Stimulated activated CD4-positive, alpha-beta T cell treated with anti-CD3 and anti-CD28 coated beads, TNF-alpha, amount 100 ng/mL, for 1 hour (primary cell): ENCODE data around the gene ITPR2.
"Not testable (repeated sequence)": the region's sequence is repeated elsewhere in the genome, so short reads cannot be mapped to it uniquely, and the experiment has no call there.

Experiments
- DNase-seq, 3 donors: peaks; one replicate each; pipeline ENCODE4 v3.0.0-alpha.2; 2020; ENCODE audit warnings: low read depth in 3 of 3, low spot score in 1 of 3

Gene ITPR2

DNA sequence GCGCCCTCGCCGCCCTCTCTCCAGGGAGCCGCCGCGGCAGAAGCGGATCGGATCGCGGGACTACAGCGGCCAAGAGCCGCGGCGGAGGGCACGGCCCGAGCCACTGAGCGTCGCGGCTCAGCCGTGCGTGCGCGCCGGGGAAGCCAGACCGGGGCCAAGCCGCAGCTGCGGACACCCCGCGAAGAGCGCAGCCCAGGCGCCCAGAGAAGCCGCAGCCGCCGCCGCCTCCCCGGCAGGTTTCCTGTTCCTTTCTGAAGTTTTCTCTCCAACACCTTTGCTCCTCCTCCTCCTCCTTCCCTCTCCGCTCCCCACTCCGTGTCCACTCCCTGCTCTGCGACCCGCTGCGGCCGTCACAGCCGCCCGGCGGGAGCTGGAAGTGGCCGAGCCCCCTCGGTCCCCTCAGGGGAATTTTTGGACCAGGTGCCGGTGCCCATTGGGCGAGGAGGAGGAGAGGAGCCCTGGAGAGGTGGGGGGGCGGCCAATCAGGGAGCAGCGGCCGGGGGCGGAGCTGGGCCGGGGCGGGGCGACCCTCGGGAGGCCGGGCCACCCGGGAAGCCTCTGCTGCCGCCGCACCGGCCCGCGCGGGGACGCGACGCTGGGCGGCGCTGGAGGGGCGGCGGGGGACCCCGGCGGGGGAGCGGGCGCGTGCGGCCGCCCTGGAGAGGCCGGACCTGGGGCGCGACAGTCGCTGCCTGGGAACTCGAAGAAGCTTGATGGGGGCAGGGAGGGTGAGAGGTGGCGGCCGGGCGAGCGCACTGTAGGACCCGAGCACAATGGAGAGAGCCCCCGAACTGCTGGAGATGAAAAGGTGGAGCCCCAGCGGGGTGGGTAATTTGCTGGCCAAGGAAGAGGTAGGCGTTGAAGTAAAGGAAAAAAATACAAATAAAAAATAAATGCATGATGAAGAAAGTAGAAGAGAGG is at the start of gene ITPR2:
Gene ITPR2 (minus strand): TSS at position 373 of the 921 bp plus-strand sequence. CDS start 413 bp downstream, outside the sequence.
- peak; percentile 79 to 88 (median 81) for DNase-seq

DNA sequence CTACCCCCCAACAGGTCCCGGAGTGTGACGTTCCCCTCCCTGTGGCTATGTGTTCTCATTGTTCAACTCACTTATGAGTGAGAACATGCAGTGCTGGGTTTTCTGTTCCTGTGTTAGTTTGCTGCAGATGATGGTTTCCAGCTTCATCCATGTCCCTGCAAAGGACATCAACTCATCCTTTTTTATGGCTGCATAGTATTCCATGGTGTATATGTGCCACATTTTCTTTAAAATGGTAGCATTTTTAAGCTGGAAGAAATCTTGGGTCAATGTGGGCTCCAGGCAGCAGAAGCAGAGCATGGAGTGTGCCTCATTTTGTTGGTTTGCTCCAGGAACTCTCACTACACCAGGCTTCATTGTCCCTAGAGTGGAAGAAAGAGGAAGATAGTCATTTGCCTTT is 47.6 kb upstream of the ITPR2 start:
- no peak for DNase-seq

DNA sequence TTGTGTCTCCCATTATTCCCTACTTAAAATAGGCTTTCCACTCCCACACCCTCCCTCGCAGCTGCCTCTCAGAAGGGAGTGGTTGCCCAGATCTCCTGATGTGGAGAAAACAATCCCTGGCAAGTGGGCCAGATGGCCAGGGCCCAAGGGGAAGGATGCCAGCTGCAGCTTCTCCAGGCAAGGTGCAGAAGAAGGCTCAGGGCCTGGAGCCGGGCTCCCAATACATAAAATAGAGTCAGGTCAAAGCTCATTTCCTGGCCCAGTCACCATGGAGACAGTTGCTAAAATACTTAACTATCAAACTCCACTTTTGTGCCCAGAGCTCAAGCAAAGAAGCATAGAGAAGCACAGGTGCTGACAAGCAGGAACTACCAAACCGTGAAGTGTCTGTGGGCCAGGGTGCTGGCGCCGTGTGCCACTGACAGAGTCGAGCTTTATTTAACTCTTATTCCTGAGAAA is 45.7 kb upstream of the ITPR2 start:
- no peak for DNase-seq

- no peak for DNase-seq
Observed at GRCh38 chr12:26874501-26875296, 41.7 kb upstream of the ITPR2 start.

DNA sequence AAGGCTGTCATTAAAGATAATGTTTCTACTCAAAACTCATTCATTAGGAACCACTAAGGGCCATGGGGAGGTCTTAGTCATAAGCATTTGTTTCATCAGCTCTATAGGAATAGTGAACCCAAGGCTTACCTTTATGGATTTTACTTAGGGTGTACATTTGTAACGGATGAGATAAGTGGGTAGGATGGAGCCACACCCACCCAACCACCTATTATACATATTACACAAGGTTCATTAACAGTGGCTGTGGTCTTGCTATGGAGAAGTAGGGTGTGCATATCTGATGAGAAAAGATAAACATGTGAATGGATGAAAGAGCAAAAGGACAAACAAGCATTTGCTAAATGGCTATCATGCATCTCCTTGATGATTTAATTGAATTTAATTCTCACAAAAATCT is 39.6 kb upstream of the ITPR2 start:
- no peak for DNase-seq

DNA sequence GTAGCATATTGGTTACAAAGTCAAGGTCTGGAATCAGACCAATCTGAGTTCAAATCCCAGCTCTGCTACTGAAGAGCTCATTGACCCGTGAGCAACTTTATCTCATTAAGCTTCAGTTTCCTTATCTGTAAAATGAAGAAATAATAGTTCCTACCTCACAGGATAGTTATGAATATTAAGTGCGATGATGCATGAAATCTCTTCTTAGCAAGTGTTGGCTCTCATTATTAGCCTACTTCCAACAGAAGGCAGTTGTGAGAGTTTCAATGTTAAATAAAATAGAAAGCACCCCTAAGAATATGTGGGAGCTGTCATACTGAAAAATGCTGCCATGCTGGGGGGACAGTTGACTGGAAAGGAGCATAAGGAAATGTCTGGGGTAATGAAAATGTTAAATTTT is 39.0 kb upstream of the ITPR2 start:
- no peak for DNase-seq

- DNase-seq, result no peak
Observed at GRCh38 chr12:26870491-26871419, 37.8 kb upstream of the ITPR2 start.

- DNase-seq, result no peak
Observed at GRCh38 chr12:26869908-26870459, 37.0 kb upstream of the ITPR2 start.

- DNase-seq, result no peak
Observed at GRCh38 chr12:26869104-26869494, 36.1 kb upstream of the ITPR2 start.

GRCh38 chr12:26868447-26869103 is 35.6 kb upstream of the ITPR2 start:
- DNase-seq, result no peak

DNA sequence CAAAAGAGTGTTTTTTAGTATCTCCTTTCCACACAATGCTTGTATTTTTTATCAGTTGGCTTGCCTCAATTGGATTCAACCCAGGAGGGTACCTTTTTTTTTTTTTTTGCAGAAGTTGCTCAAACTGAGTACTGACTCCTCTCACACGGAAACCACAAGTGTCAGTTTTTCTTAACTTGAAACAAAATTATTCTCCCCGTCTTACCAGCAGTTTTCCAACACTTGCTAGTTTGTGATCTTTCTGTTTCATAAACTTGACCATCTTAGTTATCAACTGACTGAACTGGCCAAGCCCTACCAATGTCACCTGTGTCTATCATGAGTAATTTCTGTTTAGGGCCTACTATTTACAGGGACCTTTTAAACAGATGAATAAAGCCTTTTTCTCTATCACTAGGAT is 34.1 kb upstream of the ITPR2 start:
- DNase-seq, result no peak

DNA sequence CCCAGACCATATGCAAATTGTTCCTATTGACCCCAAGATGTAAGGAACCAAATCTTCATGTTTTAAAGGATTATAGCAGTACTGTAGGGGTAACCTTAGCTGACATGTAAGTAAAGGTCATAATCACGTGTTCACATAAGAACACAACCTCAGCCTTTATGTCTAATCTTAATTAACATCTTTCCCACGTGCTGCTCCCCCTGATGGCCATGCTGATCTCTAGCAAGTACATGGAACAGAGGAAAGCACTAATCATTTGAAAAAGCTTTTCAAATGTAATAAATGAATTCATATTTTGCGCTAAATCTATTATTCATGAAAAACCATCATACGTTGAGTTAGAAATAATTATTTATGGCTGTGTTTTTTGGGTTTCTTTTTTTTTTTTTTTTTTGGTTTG is 30.5 kb upstream of the ITPR2 start:
- no peak for DNase-seq

DNA sequence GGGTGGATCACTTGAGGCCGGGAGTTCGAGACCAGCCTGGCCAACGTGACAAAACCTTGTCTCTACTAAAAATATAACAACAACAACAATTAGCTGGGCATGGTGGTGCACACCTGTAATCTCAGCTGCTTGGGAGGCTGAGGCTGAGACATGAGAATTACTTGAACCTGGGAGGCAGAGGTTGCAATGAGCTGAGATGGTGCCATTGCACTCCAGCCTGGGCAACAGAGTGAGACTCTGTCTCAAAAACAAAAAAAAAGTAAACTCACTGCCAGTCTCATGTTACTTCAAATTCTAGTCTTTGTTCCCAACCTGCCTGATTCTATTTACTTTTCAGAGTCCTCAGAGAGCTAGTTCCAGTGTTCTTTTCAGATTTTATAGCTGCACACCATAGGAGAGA is 29.8 kb upstream of the ITPR2 start:
- not testable (repeated sequence) for DNase-seq

DNA sequence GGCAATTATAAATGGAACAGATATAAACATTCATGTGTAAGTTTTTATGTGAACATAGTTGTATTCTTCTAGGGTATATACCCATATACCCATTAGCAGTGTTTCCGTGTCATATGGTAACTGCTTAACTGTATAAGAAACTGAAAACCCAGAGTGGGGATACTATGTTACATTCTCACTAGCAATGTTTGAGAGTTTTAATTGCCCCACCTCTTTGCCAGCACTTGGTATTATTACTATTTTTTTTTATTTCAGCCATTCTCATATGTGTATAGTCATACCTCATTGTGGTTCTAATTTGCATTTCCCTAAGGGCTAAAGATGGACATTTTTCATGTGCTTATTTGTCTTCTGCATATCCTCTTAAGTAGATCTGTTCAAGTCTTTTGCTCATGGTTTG is 28.7 kb upstream of the ITPR2 start:
- DNase-seq, result no peak

DNA sequence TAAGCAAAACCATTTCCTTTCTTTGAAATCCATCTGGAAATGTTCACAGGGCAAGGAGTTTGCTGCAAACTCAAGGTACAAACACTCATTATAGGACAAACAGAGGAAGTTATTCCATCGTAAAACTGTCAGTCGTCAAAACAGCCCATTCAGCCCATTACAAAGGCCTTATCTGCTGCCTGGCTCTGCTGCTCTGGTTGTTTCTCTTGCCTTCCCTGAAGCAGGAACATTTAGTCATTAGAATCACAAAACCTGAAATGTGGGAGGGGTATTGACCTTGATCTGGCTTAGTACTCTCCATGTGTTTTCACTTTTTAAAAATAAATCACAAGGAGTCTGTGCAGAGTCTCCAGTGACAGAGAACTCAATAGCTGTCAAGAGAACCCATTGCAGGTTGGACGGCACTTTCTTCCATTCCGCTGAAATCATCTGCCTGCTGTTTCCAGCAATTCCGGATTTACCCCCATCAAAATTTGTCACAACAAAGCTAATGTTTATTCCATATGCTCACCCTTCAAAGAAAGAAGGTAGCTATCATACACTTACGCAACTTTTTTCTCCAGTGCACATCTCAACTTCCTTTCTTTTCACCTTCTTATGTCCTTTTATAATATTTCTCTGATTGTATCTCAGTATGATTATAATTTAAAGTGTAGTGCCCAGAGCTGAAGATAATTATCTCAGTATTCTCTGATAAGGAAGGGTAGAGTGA is 24.6 kb upstream of the ITPR2 start:
- no peak for DNase-seq

- no peak for DNase-seq
Observed at GRCh38 chr12:26855337-26855736, 22.3 kb upstream of the ITPR2 start.

- no peak for DNase-seq
Observed at GRCh38 chr12:26854031-26854390, 21.0 kb upstream of the ITPR2 start.

DNA sequence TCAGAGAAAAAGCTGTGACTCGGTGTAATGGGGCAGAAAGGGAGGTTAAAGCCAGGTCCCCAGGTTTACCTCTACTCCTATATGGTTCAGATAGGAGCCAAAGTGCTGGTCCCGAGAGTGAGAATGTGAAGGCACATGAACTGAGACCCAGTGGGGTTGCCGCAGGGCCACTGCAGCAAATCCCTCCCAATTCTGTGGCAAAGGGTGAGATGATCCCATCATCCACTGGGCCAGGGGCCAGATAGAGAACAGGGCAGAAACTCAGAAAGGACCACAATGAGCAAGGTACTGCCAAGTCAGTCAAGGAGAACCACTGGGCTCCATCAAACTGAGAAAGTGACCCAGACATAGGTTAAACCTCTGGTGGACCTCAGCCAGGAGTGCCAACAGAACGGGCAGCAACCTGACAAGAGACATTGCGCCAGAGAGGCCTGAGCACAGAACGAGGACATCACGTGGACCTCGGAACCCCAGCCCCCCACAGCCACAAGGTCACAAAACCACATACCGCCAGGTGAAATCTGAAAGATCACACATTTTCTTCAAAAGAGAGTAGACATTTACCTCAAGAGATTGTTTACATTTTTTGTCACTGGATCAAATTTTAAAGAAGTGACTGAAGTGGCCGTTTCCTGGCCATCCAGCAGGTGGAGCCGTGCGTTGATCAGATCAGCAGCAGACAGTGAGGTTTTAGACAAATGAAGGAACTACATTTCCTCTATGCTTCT is 20.5 kb upstream of the ITPR2 start:
- peak; percentile 38 to 59 (median 44) for DNase-seq
